ENCODE results near the gene ABR.

The ABR gene

GRCh38 chr17:1008008-1008761, 171.6 kb downstream of the ABR start:
- DNase-seq: no peak
- H3K4me1 ChIP-seq (ENCODE audit: insufficient read depth, low read length): no peaks in the 10 kb centered on the region
- no peaks in the 10 kb centered on the region for H3K9me3 ChIP-seq (ENCODE audit: insufficient read depth, low read length, severe bottlenecking)
- no peaks in the 10 kb centered on the region; the same call in 1 of the 2 replicates for H4K20me1 ChIP-seq (ENCODE audit: insufficient read depth, low read length)
- no peak for ATAC-seq (ENCODE audit: insufficient read depth, low read depth)
- no peak overlapping the region for H2AFZ ChIP-seq (ENCODE audit: low read depth, low read length)
- H3K79me2 ChIP-seq (ENCODE audit: insufficient read depth, low read length): no peaks in the 10 kb centered on the region
- no peaks in the 10 kb centered on the region for H3K27me3 ChIP-seq (ENCODE audit: insufficient read depth, low read length, poor library complexity)
- TF ChIP-seq EZH2 (IDR thresholded peaks at IDR 0.05; ENCODE audit: borderline replicate concordance, low read depth, low read length, severe bottlenecking) (no peak), CTCF (IDR thresholded peaks at IDR 0.05; ENCODE audit: borderline replicate concordance, extremely low read depth, low read length, poor library complexity, severe bottlenecking) (no peak)
- H3K4me3 ChIP-seq (ENCODE audit: low read depth in 1 of 2, low read length in 2 of 2): no peak overlapping the region
- no peak overlapping the region for H3K27ac ChIP-seq (ENCODE audit: low read length)
- no peak overlapping the region for H3K9ac ChIP-seq (ENCODE audit: low read depth, low read length)
- no peak overlapping the region for H3K4me2 ChIP-seq (ENCODE audit: insufficient read depth, low read length)
- H3K36me3 ChIP-seq (ENCODE audit: insufficient read depth, low read length): peaks cover 71% of the 10 kb centered on the region

DNA sequence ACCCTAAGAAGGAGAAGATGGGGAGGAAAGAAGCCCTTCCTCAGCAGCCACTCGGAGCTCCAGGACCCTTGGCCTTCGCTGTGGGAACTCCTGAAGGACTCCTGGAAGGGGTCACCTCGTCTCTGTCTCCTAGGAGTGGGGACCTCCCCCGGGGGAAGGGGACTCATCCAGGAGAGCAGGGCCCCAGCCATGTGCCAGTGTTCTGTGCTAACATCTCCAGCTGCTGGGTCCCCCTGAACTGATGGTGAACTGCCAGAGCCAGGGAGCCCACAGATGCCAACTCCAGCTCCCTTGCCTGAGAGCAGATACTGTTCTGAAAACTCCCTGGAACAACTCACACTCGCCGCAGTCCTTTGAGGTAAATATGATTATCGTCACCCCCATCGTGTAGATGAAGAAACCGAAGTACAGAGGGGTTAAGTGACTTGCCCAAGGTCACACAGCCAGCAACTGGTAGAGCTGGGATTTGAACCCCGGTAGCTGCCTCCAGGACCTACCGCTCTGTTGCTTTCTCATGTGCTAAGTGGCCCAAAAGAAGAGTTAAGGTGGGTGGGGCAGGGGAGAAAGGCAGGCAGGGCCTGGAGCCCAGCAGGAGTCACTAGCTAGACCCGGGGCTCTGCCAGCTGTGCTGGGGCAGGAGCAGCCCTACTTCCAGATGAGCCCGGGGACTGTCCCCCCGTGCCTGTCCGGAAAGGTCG, 172.3 kb downstream of the ABR start:
- Histone ChIP-seq H3K4me3 (ENCODE audit: low read depth in 1 of 2, low read length in 2 of 2) (no peak overlapping the region), H3K27me3 (ENCODE audit: insufficient read depth, low read length, poor library complexity) (no peaks in the 10 kb centered on the region), H2AFZ (ENCODE audit: low read depth, low read length) (no peak overlapping the region), H3K4me1 (ENCODE audit: insufficient read depth, low read length) (no peaks in the 10 kb centered on the region), H3K36me3 (ENCODE audit: insufficient read depth, low read length) (peaks cover 78% of the 10 kb centered on the region), H3K9ac (ENCODE audit: low read depth, low read length) (no peak overlapping the region), H3K9me3 (ENCODE audit: insufficient read depth, low read length, severe bottlenecking) (no peaks in the 10 kb centered on the region), H3K4me2 (ENCODE audit: insufficient read depth, low read length) (no peak overlapping the region), H3K79me2 (ENCODE audit: insufficient read depth, low read length) (no peaks in the 10 kb centered on the region), H3K27ac (ENCODE audit: low read length) (no peak overlapping the region), H4K20me1 (ENCODE audit: insufficient read depth, low read length) (no peaks in the 10 kb centered on the region; the same call in 1 of the 2 replicates)
- no peak for ATAC-seq (ENCODE audit: insufficient read depth, low read depth)
- TF ChIP-seq CTCF (IDR thresholded peaks at IDR 0.05; ENCODE audit: borderline replicate concordance, extremely low read depth, low read length, poor library complexity, severe bottlenecking): no peak
- TF ChIP-seq EZH2 (IDR thresholded peaks at IDR 0.05; ENCODE audit: borderline replicate concordance, low read depth, low read length, severe bottlenecking): no peak
- no peak for DNase-seq

- Histone ChIP-seq H3K27ac (ENCODE audit: low read length) (no peak overlapping the region), H3K9ac (ENCODE audit: low read depth, low read length) (no peak overlapping the region), H3K79me2 (ENCODE audit: insufficient read depth, low read length) (peaks cover 3% of the 10 kb centered on the region; the same call in 1 of the 2 replicates), H2AFZ (ENCODE audit: low read depth, low read length) (no peak overlapping the region), H4K20me1 (ENCODE audit: insufficient read depth, low read length) (peaks cover 6% of the 10 kb centered on the region), H3K36me3 (ENCODE audit: insufficient read depth, low read length) (peaks cover 84% of the 10 kb centered on the region), H3K27me3 (ENCODE audit: insufficient read depth, low read length, poor library complexity) (no peaks in the 10 kb centered on the region), H3K4me2 (ENCODE audit: insufficient read depth, low read length) (no peak overlapping the region), H3K4me1 (ENCODE audit: insufficient read depth, low read length) (no peaks in the 10 kb centered on the region), H3K4me3 (ENCODE audit: low read depth in 1 of 2, low read length in 2 of 2) (no peak overlapping the region), H3K9me3 (ENCODE audit: insufficient read depth, low read length, severe bottlenecking) (no peaks in the 10 kb centered on the region)
- DNase-seq (no peak), ATAC-seq (ENCODE audit: insufficient read depth, low read depth) (no peak)
- TF ChIP-seq CTCF (IDR thresholded peaks at IDR 0.05; ENCODE audit: borderline replicate concordance, extremely low read depth, low read length, poor library complexity, severe bottlenecking) (no peak), EZH2 (IDR thresholded peaks at IDR 0.05; ENCODE audit: borderline replicate concordance, low read depth, low read length, severe bottlenecking) (no peak)
Measured at GRCh38 chr17:1006054-1006453, 173.7 kb downstream of the ABR start.

Data from DND-41 (cell line).